ENCODE data around the gene ZEB2. TPM values are rescaled to one million over a fixed set of nuclear protein-coding genes. Genes with fewer than 3 reads are reported as not detected.

Gene ZEB2
- total and polyA plus RNA-seq, 12 donors, result 17.2 to 99.5 (median 83.0) TPM

GRCh38 chr2:144559681-144560080 lies 39.8 kb upstream of the ZEB2 start:
- 84 to 92% methylated on average over 3 of the region's 3 CpGs for WGBS, 2 donors

GRCh38 chr2:144559242-144559641 lies 39.3 kb upstream of the ZEB2 start:
- intact Hi-C loops (cut with DNase I), result no loop called here
- no peaks in the 10 kb centered on the region for H3K9me3 ChIP-seq
- 91 to 97% methylated on average over 1 of the region's 1 CpG for WGBS, 2 donors
- H3K4me3 ChIP-seq, result no peak overlapping the region
- no peak overlapping the region for H3K27ac ChIP-seq
- H3K27me3 ChIP-seq, result no peaks in the 10 kb centered on the region
- no peaks in the 10 kb centered on the region for H3K36me3 ChIP-seq
- H3K4me1 ChIP-seq, result peaks cover 0 to 10% (median 0%) of the 10 kb centered on the region in 9 donors
- DNase-seq (no peak), ATAC-seq (no peak)
- TF ChIP-seq CTCF (IDR thresholded peaks at IDR 0.05), result no peak

More at GRCh38 chr2:144559681-144560080, 39.8 kb upstream of the ZEB2 start:
- no peak for TF ChIP-seq CTCF (IDR thresholded peaks at IDR 0.05)
- peak overlapping the region in 1 of 10 donors; percentile 44 for H3K27ac ChIP-seq
- no peaks in the 10 kb centered on the region for H3K27me3 ChIP-seq
- DNase-seq (no peak), ATAC-seq (no peak)
- no peaks in the 10 kb centered on the region for H3K36me3 ChIP-seq
- intact Hi-C loops (cut with DNase I), result no loop called here
- peaks cover 0 to 10% (median 0%) of the 10 kb centered on the region in 9 donors for H3K4me1 ChIP-seq
- no peak overlapping the region for H3K4me3 ChIP-seq
- no peaks in the 10 kb centered on the region for H3K9me3 ChIP-seq

GRCh38 chr2:144554492-144555210 lies 34.7 kb upstream of the ZEB2 start:
- no peak for TF ChIP-seq CTCF (IDR thresholded peaks at IDR 0.05)
- 63 to 67% methylated on average over 5 of the region's 5 CpGs for WGBS, 2 donors
- Histone ChIP-seq H3K4me1 (peaks cover 0 to 2% (median 0%) of the 10 kb centered on the region in 9 donors), H3K9me3 (no peaks in the 10 kb centered on the region), H3K27me3 (no peaks in the 10 kb centered on the region), H3K27ac (no peak overlapping the region), H3K36me3 (no peaks in the 10 kb centered on the region), H3K4me3 (no peak overlapping the region)
- ATAC-seq (no peak), DNase-seq (no peak)
- intact Hi-C loops (cut with DNase I), result no loop called here

GRCh38 chr2:144553379-144553778 lies 33.5 kb upstream of the ZEB2 start:
- DNase-seq, result no peak
- intact Hi-C loops (cut with DNase I), result no loop called here

More at GRCh38 chr2:144553379-144553778, 33.5 kb upstream of the ZEB2 start:
- Histone ChIP-seq H3K36me3 (no peaks in the 10 kb centered on the region), H3K4me3 (no peak overlapping the region), H3K4me1 (peaks cover 0 to 8% (median 0%) of the 10 kb centered on the region in 9 donors), H3K27me3 (no peaks in the 10 kb centered on the region), H3K27ac (no peak overlapping the region), H3K9me3 (no peaks in the 10 kb centered on the region)
- no peak for ATAC-seq
- no peak for TF ChIP-seq CTCF (IDR thresholded peaks at IDR 0.05)
- 90 to 95% methylated on average over 3 of the region's 3 CpGs for WGBS, 2 donors
